ENCODE measurements around the gene RAB42. TPM values are rescaled to one million over a fixed set of nuclear protein-coding genes. Genes with fewer than 3 reads are reported as not detected.

Gene RAB42
- total and polyA plus RNA-seq, 9 of the 15 experiments (the other 6 are each of a cell fraction or from before 2014, with no cell fraction given), result 0.07 to 0.14 (median 0.12) TPM; not detected in 6

GRCh38 chr1:28642847-28643635 lies 51.0 kb downstream of the RAB42 start, which contains the start of gene TAF12 (continued):
- TF ChIP-seq ZNF280A (IDR thresholded peaks at IDR 0.05; ENCODE audit: low read depth, partially characterized antibody), result no peak
- TF ChIP-seq FUS (optimal IDR thresholded peaks at IDR 0.05; ENCODE audit: low read depth, low read length), result no peak
- no peak for TF ChIP-seq ZNF253 (CRISPR knock-in tag; conservative IDR thresholded peaks at IDR 0.05)
- no peak for TF ChIP-seq PURB (CRISPR knock-in tag; IDR thresholded peaks at IDR 0.05; ENCODE audit: low read depth)
- TF ChIP-seq POLR2AphosphoS5 (IDR thresholded peaks at IDR 0.05; ENCODE audit: control insufficient read depth, insufficient read depth, low read depth, low read length), result peak; percentile 95
- no peak for TF ChIP-seq ZNF583 (CRISPR knock-in tag; IDR thresholded peaks at IDR 0.05)
- TF ChIP-seq CHD1 (IDR thresholded peaks at IDR 0.05; ENCODE audit: low read length), result no peak
- peak; percentile 40; the same call in 1 of the 2 replicates for TF ChIP-seq CHD2 (IDR thresholded peaks at IDR 0.05; ENCODE audit: low read depth, low read length)
- TF ChIP-seq ILK (tag; IDR thresholded peaks at IDR 0.05; ENCODE audit: borderline replicate concordance, low read depth), result no peak
- peak in 1 of 2 experiments; percentile 92; a peak in 2 of 4 replicates for TF ChIP-seq KDM4B (IDR thresholded peaks at IDR 0.05; ENCODE audit: borderline replicate concordance in 2 of 2, low read depth in 1 of 2)
- TF ChIP-seq SP1 (CRISPR knock-in tag; IDR thresholded peaks at IDR 0.05), result peak; percentile 84
- TF ChIP-seq KAT2B (IDR thresholded peaks at IDR 0.05; ENCODE audit: low read depth, low read length), result no peak
- TF ChIP-seq CBFB (CRISPR knock-in tag; IDR thresholded peaks at IDR 0.05), result peak; percentile 72; the same call in 1 of the 2 replicates
- peak; percentile 25; the same call in 1 of the 2 replicates for TF ChIP-seq HDAC6 (IDR thresholded peaks at IDR 0.05; ENCODE audit: low read depth, low read length)
- TF ChIP-seq TFE3 (CRISPR knock-in tag; IDR thresholded peaks at IDR 0.05), result no peak
- no peak for TF ChIP-seq ZFP36 (IDR thresholded peaks at IDR 0.05; ENCODE audit: low read depth, low read length, partially characterized antibody)
- TF ChIP-seq ZNF316 (IDR thresholded peaks at IDR 0.05), result no peak
- TF ChIP-seq TAF7 (tag; IDR thresholded peaks at IDR 0.05), result peak; percentile 87
- no peak for TF ChIP-seq CBX2 (IDR thresholded peaks at IDR 0.05; ENCODE audit: insufficient read depth, low read length, poor library complexity, severe bottlenecking)
- TF ChIP-seq NR4A1 (CRISPR knock-in tag; IDR thresholded peaks at IDR 0.05), result no peak
- no peak for TF ChIP-seq NR4A1 (tag; IDR thresholded peaks at IDR 0.05)
- TF ChIP-seq ATF6 (CRISPR knock-in tag; IDR thresholded peaks at IDR 0.05), result peak; percentile 73
- peak; percentile 89 for TF ChIP-seq RNF2 (IDR thresholded peaks at IDR 0.05)
